SU-DHL-6 (cell line): ENCODE results near the gene KLRK1.

Experiments
- EZH2phosphoT487 ChIP-seq: fragments of 200-600 bp; sonication (generic), shearing (Covaris generic); conservative IDR thresholded peaks from 2 replicates; pipeline ENCODE4 v1.6.1; 2018; ENCODE audit warnings: mild to moderate bottlenecking, antibody characterized with exemption, low read length, moderate library complexity, mixed read lengths
- TF ChIP-seq, protein P1 (sequence below): fragments of 200-600 bp; sonication (generic); IDR thresholded peaks from one replicate; pipeline ENCODE4 v1.5.1; 2017; ENCODE audit warnings: antibody characterized with exemption, mild to moderate bottlenecking, low read length, moderate library complexity; ENCODE audit not compliant: insufficient read depth, poor library complexity, severe bottlenecking

GRCh38 chr12:10362828-10363657 is 26.8 kb downstream of the KLRK1 start:
- TF ChIP-seq, protein P1, sequence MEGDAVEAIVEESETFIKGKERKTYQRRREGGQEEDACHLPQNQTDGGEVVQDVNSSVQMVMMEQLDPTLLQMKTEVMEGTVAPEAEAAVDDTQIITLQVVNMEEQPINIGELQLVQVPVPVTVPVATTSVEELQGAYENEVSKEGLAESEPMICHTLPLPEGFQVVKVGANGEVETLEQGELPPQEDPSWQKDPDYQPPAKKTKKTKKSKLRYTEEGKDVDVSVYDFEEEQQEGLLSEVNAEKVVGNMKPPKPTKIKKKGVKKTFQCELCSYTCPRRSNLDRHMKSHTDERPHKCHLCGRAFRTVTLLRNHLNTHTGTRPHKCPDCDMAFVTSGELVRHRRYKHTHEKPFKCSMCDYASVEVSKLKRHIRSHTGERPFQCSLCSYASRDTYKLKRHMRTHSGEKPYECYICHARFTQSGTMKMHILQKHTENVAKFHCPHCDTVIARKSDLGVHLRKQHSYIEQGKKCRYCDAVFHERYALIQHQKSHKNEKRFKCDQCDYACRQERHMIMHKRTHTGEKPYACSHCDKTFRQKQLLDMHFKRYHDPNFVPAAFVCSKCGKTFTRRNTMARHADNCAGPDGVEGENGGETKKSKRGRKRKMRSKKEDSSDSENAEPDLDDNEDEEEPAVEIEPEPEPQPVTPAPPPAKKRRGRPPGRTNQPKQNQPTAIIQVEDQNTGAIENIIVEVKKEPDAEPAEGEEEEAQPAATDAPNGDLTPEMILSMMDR, result no peak
- TF ChIP-seq EZH2phosphoT487, result no peak
